ENCODE data around the gene GFOD2. TPM values are rescaled to one million over a fixed set of nuclear protein-coding genes. Genes with fewer than 3 reads are reported as not detected.

GFOD2 gene
- total and polyA plus RNA-seq, 2 experiments from 2014 or later = 19.3 to 34.3 TPM

DNA sequence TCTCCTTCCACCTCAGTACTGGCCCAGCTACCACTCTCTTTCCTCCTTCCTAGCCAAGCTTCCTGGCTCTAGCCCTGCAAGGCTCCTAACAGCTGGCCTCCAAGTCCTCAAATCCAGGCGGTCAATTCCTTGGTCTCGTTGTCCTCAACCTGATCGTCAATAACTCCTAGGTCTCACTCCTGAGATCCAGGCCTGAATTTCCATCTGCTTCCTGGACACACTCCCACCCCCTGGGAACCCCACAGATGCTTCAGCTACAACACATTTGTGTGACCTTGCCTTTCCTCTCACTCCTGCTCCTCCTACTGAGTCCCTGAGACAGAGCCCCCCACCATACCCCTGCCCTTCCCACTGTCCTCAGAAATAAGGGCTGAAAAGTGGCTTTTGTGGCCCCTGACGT, 54.9 kb downstream of the GFOD2 start:
- Mint-ChIP-seq H3K4me1 (peaks cover 17% of the 10 kb centered on the region), H3K9me3 (no peaks in the 10 kb centered on the region; the same call in 2 of the 3 replicates), H3K36me3 (ENCODE audit: low read depth) (peaks cover 3% of the 10 kb centered on the region), H3K27ac (no peak overlapping the region), H3K4me3 (peak overlapping the region; percentile 3; the same call in 1 of the 3 replicates), H3K27me3 (ENCODE audit: insufficient read depth, low read depth, poor library complexity) (peaks cover 27% of the 10 kb centered on the region)
- H3K27me3 ChIP-seq (ENCODE audit: insufficient read depth) = peaks cover 10% of the 10 kb centered on the region
- H3K79me2 ChIP-seq (replicated peaks; ENCODE audit: insufficient read depth) = no peaks in the 10 kb centered on the region
- no peak overlapping the region for H3K4me2 ChIP-seq
- no peak for DNase-seq (ENCODE audit: low spot score)
- H3K27ac ChIP-seq (ENCODE audit: low read depth) = no peak overlapping the region
- no peaks in the 10 kb centered on the region for H3K9me2 ChIP-seq (ENCODE audit: insufficient read depth)
- no peaks in the 10 kb centered on the region for H3K36me3 ChIP-seq (ENCODE audit: insufficient read depth)
- peaks cover 33% of the 10 kb centered on the region for H3F3A ChIP-seq (replicated peaks; ENCODE audit: low read depth)
- peaks cover 14% of the 10 kb centered on the region; the same call in 1 of the 2 replicates for H3K4me1 ChIP-seq (ENCODE audit: insufficient read depth)
- 0 out of 2 replicates have a peak, but pooled peaks cover 5% of the 10 kb centered on the region for H4K20me1 ChIP-seq (replicated peaks; ENCODE audit: insufficient read depth)
- H3K4me3 ChIP-seq = no peak overlapping the region
- H2AFZ ChIP-seq = no peak overlapping the region
- TF ChIP-seq ZNF331 (CRISPR knock-in tag; IDR thresholded peaks at IDR 0.05; ENCODE audit: low read depth) (no peak), NANOG (IDR thresholded peaks at IDR 0.05; ENCODE audit: borderline replicate concordance) (no peak), REST (IDR thresholded peaks at IDR 0.05; ENCODE audit: unreplicated experiment) (no peak), CTCF (conservative IDR thresholded peaks at IDR 0.05; ENCODE audit: low read depth in 2 of 2) (no peak), STAT1 (IDR thresholded peaks at IDR 0.05; ENCODE audit: unreplicated experiment) (no peak), ZNF114 (CRISPR knock-in tag; IDR thresholded peaks at IDR 0.05) (no peak), EZH2phosphoT487 (IDR thresholded peaks at IDR 0.05; ENCODE audit: unreplicated experiment) (no peak), POLR2AphosphoS5 (IDR thresholded peaks at IDR 0.05; ENCODE audit: low read depth) (no peak)
- TF ChIP-seq, protein P1, sequence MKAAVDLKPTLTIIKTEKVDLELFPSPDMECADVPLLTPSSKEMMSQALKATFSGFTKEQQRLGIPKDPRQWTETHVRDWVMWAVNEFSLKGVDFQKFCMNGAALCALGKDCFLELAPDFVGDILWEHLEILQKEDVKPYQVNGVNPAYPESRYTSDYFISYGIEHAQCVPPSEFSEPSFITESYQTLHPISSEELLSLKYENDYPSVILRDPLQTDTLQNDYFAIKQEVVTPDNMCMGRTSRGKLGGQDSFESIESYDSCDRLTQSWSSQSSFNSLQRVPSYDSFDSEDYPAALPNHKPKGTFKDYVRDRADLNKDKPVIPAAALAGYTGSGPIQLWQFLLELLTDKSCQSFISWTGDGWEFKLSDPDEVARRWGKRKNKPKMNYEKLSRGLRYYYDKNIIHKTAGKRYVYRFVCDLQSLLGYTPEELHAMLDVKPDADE (IDR thresholded peaks at IDR 0.05) = no peak
- no peak for ATAC-seq

- peaks cover 14% of the 10 kb centered on the region; the same call in 1 of the 2 replicates for H3K4me1 ChIP-seq (ENCODE audit: insufficient read depth)
- peak overlapping the region; percentile 3; the same call in 1 of the 3 replicates for H3K4me3 Mint-ChIP-seq
- H2AFZ ChIP-seq = no peak overlapping the region
- H3K36me3 ChIP-seq (ENCODE audit: insufficient read depth) = no peaks in the 10 kb centered on the region
- DNase-seq (ENCODE audit: low spot score) (no peak), ATAC-seq (no peak)
- peaks cover 26% of the 10 kb centered on the region for H3K27me3 Mint-ChIP-seq (ENCODE audit: insufficient read depth, low read depth, poor library complexity)
- peaks cover 20% of the 10 kb centered on the region for H3K4me1 Mint-ChIP-seq
- H3F3A ChIP-seq (replicated peaks; ENCODE audit: low read depth) = peaks cover 35% of the 10 kb centered on the region
- H4K20me1 ChIP-seq (replicated peaks; ENCODE audit: insufficient read depth) = peaks cover 5% of the 10 kb centered on the region; the same call in 1 of the 2 replicates
- no peak overlapping the region for H3K4me3 ChIP-seq
- no peaks in the 10 kb centered on the region; the same call in 2 of the 3 replicates for H3K9me3 Mint-ChIP-seq
- no peaks in the 10 kb centered on the region for H3K9me2 ChIP-seq (ENCODE audit: insufficient read depth)
- no peak overlapping the region for H3K4me2 ChIP-seq
- H3K27ac ChIP-seq (ENCODE audit: low read depth) = no peak overlapping the region
- no peak overlapping the region for H3K27ac Mint-ChIP-seq
- peaks cover 3% of the 10 kb centered on the region for H3K36me3 Mint-ChIP-seq (ENCODE audit: low read depth)
- peaks cover 10% of the 10 kb centered on the region for H3K27me3 ChIP-seq (ENCODE audit: insufficient read depth)
- no peaks in the 10 kb centered on the region for H3K79me2 ChIP-seq (replicated peaks; ENCODE audit: insufficient read depth)
- no peak for TF ChIP-seq EZH2phosphoT487 (IDR thresholded peaks at IDR 0.05; ENCODE audit: unreplicated experiment)
- peak in 1 of 2 experiments; percentile 8; a peak in 2 of 4 replicates for TF ChIP-seq CTCF (conservative IDR thresholded peaks at IDR 0.05; ENCODE audit: low read depth in 2 of 2)
- no peak for TF ChIP-seq EZH2 (IDR thresholded peaks at IDR 0.05; ENCODE audit: low read depth, unreplicated experiment)
- TF ChIP-seq STAT1 (IDR thresholded peaks at IDR 0.05; ENCODE audit: unreplicated experiment) = no peak
These were observed 55.3 kb downstream of the GFOD2 start for GRCh38 chr16:67663877-67664222.

Measured in GM23338 (cell line).